ENCODE results near the gene KRTAP6-2.

Gene KRTAP6-2

DNA sequence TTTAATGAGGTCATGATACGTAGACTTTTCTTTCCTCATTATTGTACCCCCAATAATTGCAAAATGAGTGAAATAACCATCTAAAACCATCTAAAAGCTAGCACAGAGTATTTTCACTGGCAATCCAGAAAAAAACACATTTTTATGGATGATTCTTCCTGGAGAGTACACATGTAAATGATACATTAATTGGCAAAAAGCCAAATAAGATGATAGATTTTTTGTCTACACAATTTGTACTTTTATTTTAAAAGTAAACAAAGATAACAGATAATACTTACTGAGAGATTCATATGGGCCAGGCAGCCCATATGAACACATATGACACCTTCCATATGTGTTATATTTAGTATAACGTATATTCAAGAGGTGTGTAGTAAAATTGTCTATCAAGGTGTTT, 35.1 kb downstream of the KRTAP6-2 start:
- no peak for DNase-seq

DNA sequence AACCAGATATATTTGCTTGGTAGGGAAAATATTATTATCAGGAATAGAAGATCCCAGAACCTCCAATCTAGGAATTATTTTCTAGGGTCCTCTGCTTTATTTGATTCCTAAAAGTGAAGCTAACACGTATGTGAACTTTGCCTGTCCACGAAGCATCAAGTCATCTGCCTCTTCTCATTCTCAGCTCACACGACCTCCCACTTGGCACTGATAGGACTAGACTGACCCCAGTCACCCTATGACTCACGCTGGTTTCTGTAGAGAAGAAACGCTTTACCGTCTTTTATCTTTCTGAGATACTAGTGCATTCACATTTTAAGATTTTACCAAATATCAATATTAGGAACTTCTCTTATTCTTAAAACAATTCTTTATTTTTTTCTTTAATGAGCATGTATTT, 35.6 kb downstream of the KRTAP6-2 start:
- no peak for DNase-seq

- DNase-seq: no peak
These were observed 36.7 kb downstream of the KRTAP6-2 start for GRCh38 chr21:30561957-30562356.

DNA sequence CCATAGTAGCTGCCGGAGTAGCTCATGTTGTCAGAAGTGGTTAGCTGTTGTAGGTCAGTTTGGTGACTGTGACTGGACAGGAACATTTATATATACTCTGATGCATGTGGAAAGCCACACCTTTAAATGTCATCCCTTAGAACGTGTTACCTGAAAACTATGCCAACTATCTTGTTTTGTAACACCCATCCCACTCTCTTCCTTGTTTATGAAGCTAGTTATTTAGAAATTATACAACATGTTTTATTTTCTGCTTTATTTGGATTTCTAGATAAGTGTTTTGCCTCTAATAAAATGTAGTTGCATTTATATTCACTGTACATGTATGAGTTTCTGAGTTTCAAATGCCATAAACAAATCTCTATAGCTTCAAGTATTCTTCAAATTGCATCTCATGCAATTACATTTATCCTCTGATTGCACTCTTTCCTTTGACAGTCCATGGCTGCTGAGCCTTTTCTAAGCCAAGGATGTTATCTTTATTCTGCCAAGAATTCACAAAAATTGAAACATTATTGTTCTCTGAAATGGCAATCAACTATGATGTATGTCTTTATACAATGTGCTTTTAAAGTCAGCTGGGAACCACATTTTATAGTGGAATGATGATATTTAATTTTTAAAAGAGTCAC, 37.3 kb downstream of the KRTAP6-2 start, which contains the start of gene KRTAP19-7:
TSS of gene KRTAP19-7 (minus strand) at position 51 of the 632 bp plus-strand sequence. CDS start at position 26, 25 bp downstream.
- DNase-seq: no peak

DNA sequence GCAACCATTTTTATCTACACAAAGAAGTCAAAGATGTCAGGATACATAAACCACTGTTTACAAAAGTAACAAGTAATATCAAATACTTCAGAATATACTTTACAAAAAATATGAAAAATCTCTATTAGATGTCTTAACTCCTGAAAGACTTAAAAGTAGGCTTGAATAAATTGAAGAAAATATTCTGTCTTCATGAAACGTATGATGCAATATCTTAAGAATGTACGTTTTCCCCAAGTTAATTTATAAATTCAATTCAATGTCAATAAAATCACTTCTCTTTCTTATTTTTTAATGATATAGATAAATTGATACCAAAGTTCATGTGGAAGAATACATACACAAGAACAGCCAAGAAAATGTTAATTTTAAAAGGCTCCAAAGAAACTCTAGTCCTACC, 43.6 kb downstream of the KRTAP6-2 start:
- DNase-seq: no peak

- DNase-seq: no peak
These were observed 45.9 kb downstream of the KRTAP6-2 start for GRCh38 chr21:30552782-30553181.
